ENCODE results near the gene CRCP.

Gene CRCP

GRCh38 chr7:66190504-66190857 lies 75.8 kb downstream of the CRCP start:
- H3K4me3 ChIP-seq (ENCODE audit: extremely low read depth, insufficient read depth, low read length, poor library complexity, severe bottlenecking) = no peak overlapping the region
- no peak overlapping the region for H3K27ac ChIP-seq (ENCODE audit: low read depth, low read length, severe bottlenecking)
- WGBS, 2 experiments (ENCODE audit: insufficient coverage in 2 of 2) = 71 to 80% methylated on average over 1 to 4 of the region's 5 CpGs
- H3K9me3 ChIP-seq (ENCODE audit: control insufficient read depth, low read length) = no peaks in the 10 kb centered on the region
- no peaks in the 10 kb centered on the region for H3K4me1 ChIP-seq (ENCODE audit: control insufficient read depth, insufficient read depth, low read length, poor library complexity, severe bottlenecking)
- no peaks in the 10 kb centered on the region for H3K36me3 ChIP-seq (ENCODE audit: control insufficient read depth, insufficient read depth, low read length)

- no peaks in the 10 kb centered on the region for H3K36me3 ChIP-seq (ENCODE audit: control insufficient read depth, insufficient read depth, low read length)
- no peaks in the 10 kb centered on the region for H3K9me3 ChIP-seq (ENCODE audit: control insufficient read depth, low read length)
- WGBS, 2 experiments (ENCODE audit: insufficient coverage in 2 of 2) = 78 to 92% methylated on average over 4 to 5 of the region's 6 CpGs
- H3K4me1 ChIP-seq (ENCODE audit: control insufficient read depth, insufficient read depth, low read length, poor library complexity, severe bottlenecking) = no peaks in the 10 kb centered on the region
- no peak overlapping the region for H3K4me3 ChIP-seq (ENCODE audit: extremely low read depth, insufficient read depth, low read length, poor library complexity, severe bottlenecking)
- no peak overlapping the region for H3K27ac ChIP-seq (ENCODE audit: low read depth, low read length, severe bottlenecking)
Measured at GRCh38 chr7:66193146-66193725, 78.6 kb downstream of the CRCP start.

GRCh38 chr7:66198469-66198868 lies 83.8 kb downstream of the CRCP start:
- no peak overlapping the region for H3K27ac ChIP-seq (ENCODE audit: low read depth, low read length, severe bottlenecking)
- H3K4me3 ChIP-seq (ENCODE audit: extremely low read depth, insufficient read depth, low read length, poor library complexity, severe bottlenecking) = no peak overlapping the region
- H3K9me3 ChIP-seq (ENCODE audit: control insufficient read depth, low read length) = no peaks in the 10 kb centered on the region
- H3K4me1 ChIP-seq (ENCODE audit: control insufficient read depth, insufficient read depth, low read length, poor library complexity, severe bottlenecking) = no peaks in the 10 kb centered on the region
- WGBS, 2 experiments (ENCODE audit: insufficient coverage in 2 of 2) = 83 to 86% methylated on average over 1 to 2 of the region's 2 CpGs
- no peaks in the 10 kb centered on the region for H3K36me3 ChIP-seq (ENCODE audit: control insufficient read depth, insufficient read depth, low read length)

GRCh38 chr7:66198956-66199355 lies 84.3 kb downstream of the CRCP start:
- H3K4me1 ChIP-seq (ENCODE audit: control insufficient read depth, insufficient read depth, low read length, poor library complexity, severe bottlenecking) = no peaks in the 10 kb centered on the region
- no peak overlapping the region for H3K4me3 ChIP-seq (ENCODE audit: extremely low read depth, insufficient read depth, low read length, poor library complexity, severe bottlenecking)
- no peaks in the 10 kb centered on the region for H3K9me3 ChIP-seq (ENCODE audit: control insufficient read depth, low read length)
- H3K27ac ChIP-seq (ENCODE audit: low read depth, low read length, severe bottlenecking) = no peak overlapping the region
- WGBS, 2 experiments (ENCODE audit: insufficient coverage in 2 of 2) = 91 to 94% methylated on average over 4 of the region's 4 CpGs
- H3K36me3 ChIP-seq (ENCODE audit: control insufficient read depth, insufficient read depth, low read length) = no peaks in the 10 kb centered on the region

- 77 to 90% methylated on average over 6 to 8 of the region's 8 CpGs for WGBS, 2 experiments (ENCODE audit: insufficient coverage in 2 of 2)
Measured at GRCh38 chr7:66202441-66202840, 87.8 kb downstream of the CRCP start.

More at GRCh38 chr7:66202441-66202840, 87.8 kb downstream of the CRCP start:
- Histone ChIP-seq H3K9me3 (ENCODE audit: control insufficient read depth, low read length) (no peaks in the 10 kb centered on the region), H3K4me3 (ENCODE audit: extremely low read depth, insufficient read depth, low read length, poor library complexity, severe bottlenecking) (no peak overlapping the region), H3K27ac (ENCODE audit: low read depth, low read length, severe bottlenecking) (no peak overlapping the region), H3K36me3 (ENCODE audit: control insufficient read depth, insufficient read depth, low read length) (no peaks in the 10 kb centered on the region), H3K4me1 (ENCODE audit: control insufficient read depth, insufficient read depth, low read length, poor library complexity, severe bottlenecking) (peaks cover 10% of the 10 kb centered on the region)
